Measurements from ENCODE around the gene PPM1H.

Gene PPM1H

DNA sequence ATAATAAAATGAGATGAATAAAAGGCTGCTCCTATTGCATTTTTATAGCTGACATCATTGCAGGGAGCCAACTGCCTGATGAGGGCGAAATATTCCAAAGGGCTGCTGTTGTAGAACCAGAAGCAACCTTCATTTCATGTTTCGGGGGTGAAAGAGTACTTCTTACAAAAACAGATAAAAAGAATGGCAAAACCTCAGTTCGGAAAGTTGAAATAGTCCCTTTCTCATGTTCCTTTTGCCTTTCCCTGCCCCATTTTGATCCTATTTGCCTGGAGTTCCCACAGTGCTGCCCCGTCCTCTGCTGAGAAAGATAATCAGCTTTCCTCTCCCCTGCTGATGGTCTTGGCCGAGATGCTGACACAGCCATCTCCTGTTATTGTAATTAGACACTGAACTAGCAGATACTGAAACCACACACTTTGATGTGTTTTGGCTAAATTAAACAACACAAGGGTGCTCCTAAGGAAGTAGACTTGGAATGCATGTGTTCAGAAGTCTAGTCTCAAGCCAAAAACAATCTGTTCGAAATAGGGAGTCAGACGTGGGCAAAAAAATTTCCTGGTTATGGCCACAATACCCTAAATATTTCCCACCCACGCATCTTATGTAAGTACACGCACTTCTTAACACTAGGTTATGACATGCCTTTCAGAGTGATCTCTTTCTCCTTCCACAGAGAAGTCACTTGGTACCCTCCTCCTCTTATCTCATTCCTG lies 117.2 kb downstream of the PPM1H start (continued):
- TF ChIP-seq, protein P1, sequence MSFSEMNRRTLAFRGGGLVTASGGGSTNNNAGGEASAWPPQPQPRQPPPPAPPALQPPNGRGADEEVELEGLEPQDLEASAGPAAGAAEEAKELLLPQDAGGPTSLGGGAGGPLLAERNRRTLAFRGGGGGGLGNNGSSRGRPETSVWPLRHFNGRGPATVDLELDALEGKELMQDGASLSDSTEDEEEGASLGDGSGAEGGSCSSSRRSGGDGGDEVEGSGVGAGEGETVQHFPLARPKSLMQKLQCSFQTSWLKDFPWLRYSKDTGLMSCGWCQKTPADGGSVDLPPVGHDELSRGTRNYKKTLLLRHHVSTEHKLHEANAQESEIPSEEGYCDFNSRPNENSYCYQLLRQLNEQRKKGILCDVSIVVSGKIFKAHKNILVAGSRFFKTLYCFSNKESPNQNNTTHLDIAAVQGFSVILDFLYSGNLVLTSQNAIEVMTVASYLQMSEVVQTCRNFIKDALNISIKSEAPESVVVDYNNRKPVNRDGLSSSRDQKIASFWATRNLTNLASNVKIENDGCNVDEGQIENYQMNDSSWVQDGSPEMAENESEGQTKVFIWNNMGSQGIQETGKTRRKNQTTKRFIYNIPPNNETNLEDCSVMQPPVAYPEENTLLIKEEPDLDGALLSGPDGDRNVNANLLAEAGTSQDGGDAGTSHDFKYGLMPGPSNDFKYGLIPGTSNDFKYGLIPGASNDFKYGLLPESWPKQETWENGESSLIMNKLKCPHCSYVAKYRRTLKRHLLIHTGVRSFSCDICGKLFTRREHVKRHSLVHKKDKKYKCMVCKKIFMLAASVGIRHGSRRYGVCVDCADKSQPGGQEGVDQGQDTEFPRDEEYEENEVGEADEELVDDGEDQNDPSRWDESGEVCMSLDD (tag by site-specific recombination; IDR thresholded peaks at IDR 0.05) = no peak
- TF ChIP-seq ZNF324 (tag by site-specific recombination; IDR thresholded peaks at IDR 0.05) (peak; percentile 58; the same call in 1 of the 2 replicates), ZNF596 (tag by site-specific recombination; IDR thresholded peaks at IDR 0.05) (0 out of 2 replicates have a peak, but pooled peaks have one; percentile 18), ZNF169 (tag by site-specific recombination; IDR thresholded peaks at IDR 0.05) (no peak), SP7 (tag by site-specific recombination; IDR thresholded peaks at IDR 0.05) (peak; percentile 70; the same call in 1 of the 2 replicates), ZNF146 (tag by site-specific recombination; IDR thresholded peaks at IDR 0.05) (no peak), ZNF624 (tag by site-specific recombination; IDR thresholded peaks at IDR 0.05) (no peak), ZNF416 (tag by site-specific recombination; IDR thresholded peaks at IDR 0.05) (no peak), HOXA7 (CRISPR knock-in tag; IDR thresholded peaks at IDR 0.05; ENCODE audit: borderline replicate concordance) (no peak), HOXC10 (CRISPR knock-in tag; IDR thresholded peaks at IDR 0.05) (no peak), BCL11B (tag by site-specific recombination; IDR thresholded peaks at IDR 0.05; ENCODE audit: low read depth) (no peak), ZNF654 (tag by site-specific recombination; IDR thresholded peaks at IDR 0.05; ENCODE audit: low read depth) (0 out of 2 replicates have a peak, but pooled peaks have one; percentile 4), IKZF3 (tag by site-specific recombination; IDR thresholded peaks at IDR 0.05) (peak; percentile 81), ZFHX2 (tag by site-specific recombination; conservative IDR thresholded peaks at IDR 0.05) (peak; percentile 67), ZNF10 (tag by site-specific recombination; IDR thresholded peaks at IDR 0.05) (peak; percentile 99), ZNF23 (tag by site-specific recombination; IDR thresholded peaks at IDR 0.05; ENCODE audit: borderline replicate concordance) (no peak), ZNF660 (tag by site-specific recombination; IDR thresholded peaks at IDR 0.05) (peak; percentile 12), GLI2 (tag by site-specific recombination; IDR thresholded peaks at IDR 0.05; ENCODE audit: borderline replicate concordance, low read depth) (no peak), ZNF354C (tag by site-specific recombination; IDR thresholded peaks at IDR 0.05; ENCODE audit: borderline replicate concordance, low read depth) (no peak), ZNF843 (tag by site-specific recombination; IDR thresholded peaks at IDR 0.05) (peak; percentile 87)
- TF ChIP-seq, protein P2, sequence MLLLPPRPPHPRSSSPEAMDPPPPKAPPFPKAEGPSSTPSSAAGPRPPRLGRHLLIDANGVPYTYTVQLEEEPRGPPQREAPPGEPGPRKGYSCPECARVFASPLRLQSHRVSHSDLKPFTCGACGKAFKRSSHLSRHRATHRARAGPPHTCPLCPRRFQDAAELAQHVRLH (tag by site-specific recombination; IDR thresholded peaks at IDR 0.05) = peak; percentile 44; the same call in 1 of the 2 replicates
- TF ChIP-seq, protein P3, sequence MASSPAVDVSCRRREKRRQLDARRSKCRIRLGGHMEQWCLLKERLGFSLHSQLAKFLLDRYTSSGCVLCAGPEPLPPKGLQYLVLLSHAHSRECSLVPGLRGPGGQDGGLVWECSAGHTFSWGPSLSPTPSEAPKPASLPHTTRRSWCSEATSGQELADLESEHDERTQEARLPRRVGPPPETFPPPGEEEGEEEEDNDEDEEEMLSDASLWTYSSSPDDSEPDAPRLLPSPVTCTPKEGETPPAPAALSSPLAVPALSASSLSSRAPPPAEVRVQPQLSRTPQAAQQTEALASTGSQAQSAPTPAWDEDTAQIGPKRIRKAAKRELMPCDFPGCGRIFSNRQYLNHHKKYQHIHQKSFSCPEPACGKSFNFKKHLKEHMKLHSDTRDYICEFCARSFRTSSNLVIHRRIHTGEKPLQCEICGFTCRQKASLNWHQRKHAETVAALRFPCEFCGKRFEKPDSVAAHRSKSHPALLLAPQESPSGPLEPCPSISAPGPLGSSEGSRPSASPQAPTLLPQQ (tag by site-specific recombination; IDR thresholded peaks at IDR 0.05) = peak; percentile 59; the same call in 1 of the 2 replicates
- TF ChIP-seq, protein P4, sequence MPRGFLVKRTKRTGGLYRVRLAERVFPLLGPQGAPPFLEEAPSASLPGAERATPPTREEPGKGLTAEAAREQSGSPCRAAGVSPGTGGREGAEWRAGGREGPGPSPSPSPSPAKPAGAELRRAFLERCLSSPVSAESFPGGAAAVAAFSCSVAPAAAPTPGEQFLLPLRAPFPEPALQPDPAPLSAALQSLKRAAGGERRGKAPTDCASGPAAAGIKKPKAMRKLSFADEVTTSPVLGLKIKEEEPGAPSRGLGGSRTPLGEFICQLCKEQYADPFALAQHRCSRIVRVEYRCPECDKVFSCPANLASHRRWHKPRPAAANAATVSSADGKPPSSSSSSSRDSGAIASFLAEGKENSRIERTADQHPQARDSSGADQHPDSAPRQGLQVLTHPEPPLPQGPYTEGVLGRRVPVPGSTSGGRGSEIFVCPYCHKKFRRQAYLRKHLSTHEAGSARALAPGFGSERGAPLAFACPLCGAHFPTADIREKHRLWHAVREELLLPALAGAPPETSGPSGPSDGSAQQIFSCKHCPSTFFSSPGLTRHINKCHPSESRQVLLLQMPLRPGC (tag by site-specific recombination; IDR thresholded peaks at IDR 0.05) = peak; percentile 37; the same call in 1 of the 2 replicates
- TF ChIP-seq, protein P5, sequence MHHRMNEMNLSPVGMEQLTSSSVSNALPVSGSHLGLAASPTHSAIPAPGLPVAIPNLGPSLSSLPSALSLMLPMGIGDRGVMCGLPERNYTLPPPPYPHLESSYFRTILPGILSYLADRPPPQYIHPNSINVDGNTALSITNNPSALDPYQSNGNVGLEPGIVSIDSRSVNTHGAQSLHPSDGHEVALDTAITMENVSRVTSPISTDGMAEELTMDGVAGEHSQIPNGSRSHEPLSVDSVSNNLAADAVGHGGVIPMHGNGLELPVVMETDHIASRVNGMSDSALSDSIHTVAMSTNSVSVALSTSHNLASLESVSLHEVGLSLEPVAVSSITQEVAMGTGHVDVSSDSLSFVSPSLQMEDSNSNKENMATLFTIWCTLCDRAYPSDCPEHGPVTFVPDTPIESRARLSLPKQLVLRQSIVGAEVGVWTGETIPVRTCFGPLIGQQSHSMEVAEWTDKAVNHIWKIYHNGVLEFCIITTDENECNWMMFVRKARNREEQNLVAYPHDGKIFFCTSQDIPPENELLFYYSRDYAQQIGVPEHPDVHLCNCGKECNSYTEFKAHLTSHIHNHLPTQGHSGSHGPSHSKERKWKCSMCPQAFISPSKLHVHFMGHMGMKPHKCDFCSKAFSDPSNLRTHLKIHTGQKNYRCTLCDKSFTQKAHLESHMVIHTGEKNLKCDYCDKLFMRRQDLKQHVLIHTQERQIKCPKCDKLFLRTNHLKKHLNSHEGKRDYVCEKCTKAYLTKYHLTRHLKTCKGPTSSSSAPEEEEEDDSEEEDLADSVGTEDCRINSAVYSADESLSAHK (tag by site-specific recombination; IDR thresholded peaks at IDR 0.05) = no peak
- TF ChIP-seq, protein P6, sequence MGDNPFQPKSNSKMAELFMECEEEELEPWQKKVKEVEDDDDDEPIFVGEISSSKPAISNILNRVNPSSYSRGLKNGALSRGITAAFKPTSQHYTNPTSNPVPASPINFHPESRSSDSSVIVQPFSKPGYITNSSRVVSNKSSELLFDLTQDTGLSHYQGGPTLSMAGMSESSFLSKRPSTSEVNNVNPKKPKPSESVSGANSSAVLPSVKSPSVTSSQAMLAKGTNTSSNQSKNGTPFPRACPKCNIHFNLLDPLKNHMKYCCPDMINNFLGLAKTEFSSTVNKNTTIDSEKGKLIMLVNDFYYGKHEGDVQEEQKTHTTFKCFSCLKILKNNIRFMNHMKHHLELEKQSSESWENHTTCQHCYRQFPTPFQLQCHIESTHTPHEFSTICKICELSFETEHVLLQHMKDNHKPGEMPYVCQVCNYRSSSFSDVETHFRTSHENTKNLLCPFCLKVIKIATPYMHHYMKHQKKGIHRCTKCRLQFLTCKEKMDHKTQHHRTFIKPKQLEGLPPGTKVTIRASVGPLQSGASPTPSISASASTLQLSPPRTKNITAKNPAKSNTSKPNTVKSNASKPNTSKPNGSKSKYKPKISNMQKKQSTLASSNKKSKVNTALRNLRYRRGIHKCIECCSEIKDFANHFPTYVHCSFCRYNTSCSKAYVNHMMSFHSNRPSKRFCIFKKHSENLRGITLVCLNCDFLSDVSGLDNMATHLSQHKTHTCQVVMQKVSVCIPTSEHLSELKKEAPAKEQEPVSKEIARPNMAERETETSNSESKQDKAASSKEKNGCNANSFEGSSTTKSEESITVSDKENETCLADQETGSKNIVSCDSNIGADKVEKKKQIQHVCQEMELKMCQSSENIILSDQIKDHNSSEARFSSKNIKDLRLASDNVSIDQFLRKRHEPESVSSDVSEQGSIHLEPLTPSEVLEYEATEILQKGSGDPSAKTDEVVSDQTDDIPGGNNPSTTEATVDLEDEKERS (tag by site-specific recombination; IDR thresholded peaks at IDR 0.05) = no peak
- TF ChIP-seq, protein P7, sequence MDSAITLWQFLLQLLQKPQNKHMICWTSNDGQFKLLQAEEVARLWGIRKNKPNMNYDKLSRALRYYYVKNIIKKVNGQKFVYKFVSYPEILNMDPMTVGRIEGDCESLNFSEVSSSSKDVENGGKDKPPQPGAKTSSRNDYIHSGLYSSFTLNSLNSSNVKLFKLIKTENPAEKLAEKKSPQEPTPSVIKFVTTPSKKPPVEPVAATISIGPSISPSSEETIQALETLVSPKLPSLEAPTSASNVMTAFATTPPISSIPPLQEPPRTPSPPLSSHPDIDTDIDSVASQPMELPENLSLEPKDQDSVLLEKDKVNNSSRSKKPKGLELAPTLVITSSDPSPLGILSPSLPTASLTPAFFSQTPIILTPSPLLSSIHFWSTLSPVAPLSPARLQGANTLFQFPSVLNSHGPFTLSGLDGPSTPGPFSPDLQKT (IDR thresholded peaks at IDR 0.05; ENCODE audit: borderline replicate concordance, low read depth, low read length) = no peak
